SH-SY5Y (cell line): ENCODE measurements around the gene SRPRB.

ENCODE experiments used
- GATA2 ChIP-seq: IDR thresholded peaks from 2 replicates; pipeline ENCODE4 v1.6.1; 2011; ENCODE audit warnings: mild to moderate bottlenecking, low read depth, low read length
- GATA3 ChIP-seq: IDR thresholded peaks from 2 replicates; pipeline ENCODE4 v1.6.1; 2011; ENCODE audit warnings: low read depth, mild to moderate bottlenecking, low read length, moderate library complexity

DNA sequence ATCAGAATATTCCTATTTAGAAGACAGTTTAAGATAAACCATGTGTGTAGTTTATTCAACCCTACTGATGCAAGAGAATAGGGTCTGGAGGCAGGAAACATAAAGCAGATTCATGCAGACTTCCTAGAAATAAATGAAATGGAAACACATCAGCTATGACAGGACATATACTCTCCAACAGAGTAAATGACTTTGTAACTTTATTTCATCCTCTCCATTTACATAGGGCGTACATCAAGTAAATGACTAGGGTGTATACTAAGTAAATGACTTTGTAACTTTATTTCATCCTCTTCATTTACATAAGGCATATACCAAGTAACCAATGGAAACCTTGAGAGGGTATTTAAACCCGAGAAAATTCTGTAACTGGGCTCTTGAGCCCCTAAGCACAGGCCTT is 17.6 kb upstream of the SRPRB start:
- TF ChIP-seq GATA2: no peak
- TF ChIP-seq GATA3: no peak
